Ectodermal cell (in vitro differentiated cells): Measurements from ENCODE around the gene DHRSX.
"Not testable (repeated sequence)": the region's sequence is repeated elsewhere in the genome, so short reads cannot be mapped to it uniquely, and the experiment has no call there.

ENCODE experiments used
- H3K27ac ChIP-seq: 2 replicates; pipeline ENCODE4 v1.7.0; 2013; ENCODE audit warnings: mild to moderate bottlenecking, low read depth, low read length; ENCODE audit not compliant: insufficient read depth, poor library complexity, severe bottlenecking
- H3K27me3 ChIP-seq: 2 replicates; pipeline ENCODE4 v1.7.0; 2013; ENCODE audit warnings: mild to moderate bottlenecking, low read length; ENCODE audit not compliant: insufficient read depth, control insufficient read depth, poor library complexity, severe bottlenecking
- H3K36me3 ChIP-seq: one replicate; pipeline ENCODE4 v1.7.0; 2013; ENCODE audit warnings: low read length; ENCODE audit not compliant: control insufficient read depth, insufficient read depth
- H3K4me1 ChIP-seq: one replicate; pipeline ENCODE4 v1.7.0; 2013; ENCODE audit warnings: low read length; ENCODE audit not compliant: control insufficient read depth, insufficient read depth
- H3K4me3 ChIP-seq: 2 replicates; pipeline ENCODE4 v1.7.0; 2013; ENCODE audit warnings: low read depth, low read length, control low read depth; ENCODE audit not compliant: insufficient read depth
- H3K9me3 ChIP-seq: 2 replicates; pipeline ENCODE4 v1.7.0; 2013; ENCODE audit warnings: mild to moderate bottlenecking, low read length, moderate library complexity; ENCODE audit not compliant: control insufficient read depth
- WGBS, 2 experiments: methylation state at CpG; one replicate each; pipeline ENCODE4 v1.1.7; 2013; ENCODE audit warnings: missing lambda C conversion rate in 2 of 2; 5-methylcytosine and 5-hydroxymethylcytosine counted together

The DHRSX gene

GRCh38 chrX:2427147-2427546 lies 73.6 kb downstream of the DHRSX start:
- no peaks in the 10 kb centered on the region for H3K9me3 ChIP-seq
- H3K36me3 ChIP-seq: no peaks in the 10 kb centered on the region
- 95 to 96% methylated on average over 7 of the region's 7 CpGs for WGBS, 2 experiments

GRCh38 chrX:2426289-2426882 lies 74.4 kb downstream of the DHRSX start:
- no peak overlapping the region for H3K4me3 ChIP-seq
- no peak overlapping the region for H3K27ac ChIP-seq
- no peaks in the 10 kb centered on the region for H3K4me1 ChIP-seq
- no peaks in the 10 kb centered on the region for H3K36me3 ChIP-seq
- peaks cover 2% of the 10 kb centered on the region for H3K9me3 ChIP-seq
- no peaks in the 10 kb centered on the region for H3K27me3 ChIP-seq

More at GRCh38 chrX:2427147-2427546, 73.6 kb downstream of the DHRSX start:
- no peaks in the 10 kb centered on the region for H3K27me3 ChIP-seq
- no peak overlapping the region for H3K4me3 ChIP-seq
- no peaks in the 10 kb centered on the region for H3K4me1 ChIP-seq
- no peak overlapping the region for H3K27ac ChIP-seq

GRCh38 chrX:2425286-2426071 lies 75.3 kb downstream of the DHRSX start:
- Histone ChIP-seq H3K4me1 (no peaks in the 10 kb centered on the region), H3K36me3 (no peaks in the 10 kb centered on the region), H3K4me3 (no peak overlapping the region), H3K27ac (no peak overlapping the region), H3K9me3 (peaks cover 2% of the 10 kb centered on the region), H3K27me3 (no peaks in the 10 kb centered on the region)
- 95% methylated on average over 13 of the region's 13 CpGs for WGBS, 2 experiments

GRCh38 chrX:2424317-2424716 lies 76.5 kb downstream of the DHRSX start:
- Histone ChIP-seq H3K9me3 (peaks cover 2% of the 10 kb centered on the region), H3K27me3 (no peaks in the 10 kb centered on the region), H3K27ac (no peak overlapping the region), H3K4me3 (no peak overlapping the region), H3K4me1 (no peaks in the 10 kb centered on the region), H3K36me3 (no peaks in the 10 kb centered on the region)
- 89 to 90% methylated on average over 2 of the region's 2 CpGs for WGBS, 2 experiments

GRCh38 chrX:2423899-2424298 lies 76.9 kb downstream of the DHRSX start:
- WGBS, 2 experiments: 82% methylated on average over 4 of the region's 4 CpGs
- Histone ChIP-seq H3K27me3 (no peaks in the 10 kb centered on the region), H3K4me3 (no peak overlapping the region), H3K27ac (no peak overlapping the region), H3K9me3 (peaks cover 2% of the 10 kb centered on the region), H3K36me3 (no peaks in the 10 kb centered on the region), H3K4me1 (no peaks in the 10 kb centered on the region)

- Histone ChIP-seq H3K4me1 (no peaks in the 10 kb centered on the region), H3K36me3 (no peaks in the 10 kb centered on the region), H3K9me3 (peaks cover 2% of the 10 kb centered on the region), H3K4me3 (no peak overlapping the region), H3K27me3 (no peaks in the 10 kb centered on the region), H3K27ac (no peak overlapping the region)
- WGBS, 2 experiments: 74 to 78% methylated on average over 8 of the region's 8 CpGs
Observed at GRCh38 chrX:2423282-2423681, 77.5 kb downstream of the DHRSX start.

- not testable (repeated sequence) for H3K36me3 ChIP-seq, H3K4me3 ChIP-seq, H3K9me3 ChIP-seq, H3K4me1 ChIP-seq, H3K27me3 ChIP-seq, H3K27ac ChIP-seq
- WGBS, 2 experiments: 78 to 88% methylated on average over 1 to 3 of the region's 7 CpGs
Observed at GRCh38 chrX:2419418-2419817, 81.4 kb downstream of the DHRSX start.

GRCh38 chrX:2418000-2418399 lies 82.8 kb downstream of the DHRSX start:
- Histone ChIP-seq H3K27ac (no peak overlapping the region), H3K4me3 (no peak overlapping the region)
- 88 to 92% methylated on average over 2 of the region's 2 CpGs for WGBS, 2 experiments

GRCh38 chrX:2416851-2417604 lies 83.7 kb downstream of the DHRSX start:
- Histone ChIP-seq H3K27ac (no peak overlapping the region), H3K4me1 (no peaks in the 10 kb centered on the region), H3K9me3 (peaks cover 2% of the 10 kb centered on the region), H3K4me3 (no peak overlapping the region), H3K36me3 (no peaks in the 10 kb centered on the region), H3K27me3 (no peaks in the 10 kb centered on the region)
- WGBS, 2 experiments: 90 to 93% methylated on average over 1 of the region's 1 CpG

More at GRCh38 chrX:2418000-2418399, 82.8 kb downstream of the DHRSX start:
- H3K4me1 ChIP-seq: no peaks in the 10 kb centered on the region
- H3K36me3 ChIP-seq: no peaks in the 10 kb centered on the region
- H3K9me3 ChIP-seq: peaks cover 2% of the 10 kb centered on the region
- no peaks in the 10 kb centered on the region for H3K27me3 ChIP-seq

GRCh38 chrX:2414384-2414783 lies 86.4 kb downstream of the DHRSX start:
- 92 to 96% methylated on average over 2 of the region's 2 CpGs for WGBS, 2 experiments
- H3K4me1 ChIP-seq: no peaks in the 10 kb centered on the region
- H3K27me3 ChIP-seq: no peaks in the 10 kb centered on the region
- H3K27ac ChIP-seq: no peak overlapping the region
- H3K36me3 ChIP-seq: no peaks in the 10 kb centered on the region
- H3K9me3 ChIP-seq: no peaks in the 10 kb centered on the region
- no peak overlapping the region for H3K4me3 ChIP-seq
